ENCODE results near the gene MTCL1. TPM values are rescaled to one million over a fixed set of nuclear protein-coding genes. Genes with fewer than 3 reads are reported as not detected.
A peak's percentile ranks its signal among the peaks of the same experiment; 100 is the strongest.

MTCL1 gene
- total RNA-seq, 1 donor from 2014 or later = 3.1 TPM

GRCh38 chr18:8766559-8767293, 61.4 kb downstream of the MTCL1 start:
- DNase-seq (ENCODE audit: low read depth in 2 of 2) = no peak

- DNase-seq (ENCODE audit: low read depth in 2 of 2) = no peak
These were observed 62.0 kb downstream of the MTCL1 start for GRCh38 chr18:8767340-8767739.

GRCh38 chr18:8769509-8770095, 64.2 kb downstream of the MTCL1 start:
- no peak for DNase-seq (ENCODE audit: low read depth in 2 of 2)

GRCh38 chr18:8770657-8771056, 65.3 kb downstream of the MTCL1 start:
- no peak for DNase-seq (ENCODE audit: low read depth in 2 of 2)

GRCh38 chr18:8771930-8772329, 66.6 kb downstream of the MTCL1 start:
- DNase-seq (ENCODE audit: low read depth in 2 of 2) = peak in 1 of 2 donors; percentile 49

GRCh38 chr18:8773980-8774379, 68.6 kb downstream of the MTCL1 start:
- DNase-seq (ENCODE audit: low read depth in 2 of 2) = no peak

- DNase-seq (ENCODE audit: low read depth in 2 of 2) = no peak
These were observed 70.9 kb downstream of the MTCL1 start for GRCh38 chr18:8776013-8776943.

GRCh38 chr18:8777846-8778245, 72.5 kb downstream of the MTCL1 start:
- no peak for DNase-seq (ENCODE audit: low read depth in 2 of 2)

- DNase-seq (ENCODE audit: low read depth in 2 of 2) = no peak
These were observed 73.0 kb downstream of the MTCL1 start for GRCh38 chr18:8778386-8778785.

GRCh38 chr18:8778824-8779223, 73.5 kb downstream of the MTCL1 start:
- DNase-seq (ENCODE audit: low read depth in 2 of 2) = no peak

- no peak for DNase-seq (ENCODE audit: low read depth in 2 of 2)
These were observed 73.9 kb downstream of the MTCL1 start for GRCh38 chr18:8779251-8779650.

GRCh38 chr18:8780227-8780626, 74.9 kb downstream of the MTCL1 start:
- DNase-seq (ENCODE audit: low read depth in 2 of 2) = no peak

- no peak for DNase-seq (ENCODE audit: low read depth in 2 of 2)
These were observed 76.3 kb downstream of the MTCL1 start for GRCh38 chr18:8781671-8782070.

GRCh38 chr18:8783335-8783993, 78.1 kb downstream of the MTCL1 start:
- no peak for DNase-seq (ENCODE audit: low read depth in 2 of 2)

GRCh38 chr18:8783994-8784530, 78.7 kb downstream of the MTCL1 start:
- DNase-seq (ENCODE audit: low read depth in 2 of 2) = no peak

- DNase-seq (ENCODE audit: low read depth in 2 of 2) = no peak
These were observed 79.9 kb downstream of the MTCL1 start for GRCh38 chr18:8785261-8785660.

GRCh38 chr18:8785855-8786482, 80.6 kb downstream of the MTCL1 start:
- no peak for DNase-seq (ENCODE audit: low read depth in 2 of 2)

- peak in 1 of 2 donors; percentile 30 for DNase-seq (ENCODE audit: low read depth in 2 of 2)
These were observed 81.4 kb downstream of the MTCL1 start for GRCh38 chr18:8786483-8787370.

- DNase-seq (ENCODE audit: low read depth in 2 of 2) = peak in 1 of 2 donors; percentile 37
These were observed 82.0 kb downstream of the MTCL1 start for GRCh38 chr18:8787371-8787670.

- DNase-seq (ENCODE audit: low read depth in 2 of 2) = no peak
These were observed 82.4 kb downstream of the MTCL1 start for GRCh38 chr18:8787794-8788193.
